ENCODE measurements around the gene NAIF1.
A peak's percentile ranks its signal among the peaks of the same experiment; 100 is the strongest.

Gene NAIF1

DNA sequence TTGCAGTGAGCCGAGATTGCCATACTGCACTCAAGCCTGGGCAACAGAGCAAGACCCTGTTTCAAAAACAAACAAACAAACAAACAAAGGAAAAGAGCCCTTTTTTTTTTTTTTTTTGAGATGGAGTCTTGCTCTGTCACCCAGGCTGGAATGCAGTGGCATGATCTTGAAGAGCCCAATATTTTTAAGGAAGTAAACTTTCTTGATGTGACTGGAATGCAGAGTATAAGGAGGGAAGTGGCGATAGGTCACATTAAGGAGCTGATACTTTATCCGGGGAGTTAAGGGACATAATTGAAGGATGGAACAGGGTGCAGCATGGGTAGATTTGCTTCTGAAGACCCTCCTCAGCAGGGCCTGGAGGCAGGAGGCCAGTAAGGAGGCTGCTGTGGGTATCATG lies 13.0 kb downstream of the NAIF1 start:
- Histone ChIP-seq H3K4me1 (ENCODE audit: low read length) (peaks cover 5% of the 10 kb centered on the region), H4K20me1 (ENCODE audit: insufficient read depth, low read length) (no peaks in the 10 kb centered on the region), H3K27ac (ENCODE audit: low read length) (no peak overlapping the region), H3K36me3 (replicated peaks; ENCODE audit: low read depth, low read length) (no peaks in the 10 kb centered on the region), H3K4me2 (ENCODE audit: low read length) (0 out of 2 replicates have a peak overlapping the region, but pooled peaks have one; percentile 9), H2AFZ (ENCODE audit: low read depth, low read length) (no peak overlapping the region), H3K9ac (ENCODE audit: low read length) (no peak overlapping the region), H3K4me3 (ENCODE audit: low read length) (no peak overlapping the region), H3K9me3 (ENCODE audit: insufficient read depth, low read length) (no peaks in the 10 kb centered on the region), H3K27me3 (ENCODE audit: low read depth, low read length) (no peaks in the 10 kb centered on the region), H3K79me2 (ENCODE audit: low read length) (no peaks in the 10 kb centered on the region)
- TF ChIP-seq CTCF (IDR thresholded peaks at IDR 0.05; ENCODE audit: low read depth, low read length) (no peak), EZH2phosphoT487 (IDR thresholded peaks at IDR 0.05; ENCODE audit: low read depth) (no peak)

DNA sequence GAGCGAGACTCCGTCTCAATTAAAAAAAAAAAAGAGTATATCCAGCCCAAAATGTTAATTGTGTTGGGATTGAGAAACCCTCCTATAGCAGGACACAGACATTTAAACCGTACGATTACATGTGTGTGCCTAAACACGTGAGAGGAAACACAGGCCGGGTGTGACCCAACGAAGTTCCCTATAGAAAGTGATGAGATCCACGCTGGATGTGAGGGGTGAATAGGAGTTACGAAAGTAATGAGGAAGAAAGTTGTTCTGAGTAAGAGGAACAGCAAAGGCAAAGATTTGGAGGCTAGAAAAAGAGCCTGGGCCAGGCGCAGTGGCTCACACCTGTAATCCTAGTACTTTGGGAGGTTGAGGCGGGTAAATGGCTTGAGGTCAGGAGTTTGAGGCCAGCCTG lies 13.6 kb downstream of the NAIF1 start:
- Histone ChIP-seq H3K4me3 (ENCODE audit: low read length) (no peak overlapping the region), H3K4me1 (ENCODE audit: low read length) (peaks cover 5% of the 10 kb centered on the region), H4K20me1 (ENCODE audit: insufficient read depth, low read length) (no peaks in the 10 kb centered on the region), H3K27ac (ENCODE audit: low read length) (no peak overlapping the region), H3K9me3 (ENCODE audit: insufficient read depth, low read length) (no peaks in the 10 kb centered on the region), H2AFZ (ENCODE audit: low read depth, low read length) (no peak overlapping the region), H3K27me3 (ENCODE audit: low read depth, low read length) (no peaks in the 10 kb centered on the region), H3K79me2 (ENCODE audit: low read length) (no peaks in the 10 kb centered on the region), H3K4me2 (ENCODE audit: low read length) (no peak overlapping the region), H3K9ac (ENCODE audit: low read length) (no peak overlapping the region), H3K36me3 (replicated peaks; ENCODE audit: low read depth, low read length) (no peaks in the 10 kb centered on the region)
- TF ChIP-seq CTCF (IDR thresholded peaks at IDR 0.05; ENCODE audit: low read depth, low read length): no peak
- TF ChIP-seq EZH2phosphoT487 (IDR thresholded peaks at IDR 0.05; ENCODE audit: low read depth): no peak

GRCh38 chr9:128051932-128052709 lies 15.0 kb downstream of the NAIF1 start:
- Histone ChIP-seq H3K27me3 (ENCODE audit: low read depth, low read length) (no peaks in the 10 kb centered on the region), H3K79me2 (ENCODE audit: low read length) (no peaks in the 10 kb centered on the region), H3K4me3 (ENCODE audit: low read length) (no peak overlapping the region), H3K4me1 (ENCODE audit: low read length) (peaks cover 5% of the 10 kb centered on the region), H3K36me3 (replicated peaks; ENCODE audit: low read depth, low read length) (no peaks in the 10 kb centered on the region), H3K27ac (ENCODE audit: low read length) (no peak overlapping the region), H3K9me3 (ENCODE audit: insufficient read depth, low read length) (no peaks in the 10 kb centered on the region), H3K9ac (ENCODE audit: low read length) (no peak overlapping the region), H4K20me1 (ENCODE audit: insufficient read depth, low read length) (no peaks in the 10 kb centered on the region), H3K4me2 (ENCODE audit: low read length) (no peak overlapping the region), H2AFZ (ENCODE audit: low read depth, low read length) (no peak overlapping the region)
- TF ChIP-seq CTCF (IDR thresholded peaks at IDR 0.05; ENCODE audit: low read depth, low read length): no peak

DNA sequence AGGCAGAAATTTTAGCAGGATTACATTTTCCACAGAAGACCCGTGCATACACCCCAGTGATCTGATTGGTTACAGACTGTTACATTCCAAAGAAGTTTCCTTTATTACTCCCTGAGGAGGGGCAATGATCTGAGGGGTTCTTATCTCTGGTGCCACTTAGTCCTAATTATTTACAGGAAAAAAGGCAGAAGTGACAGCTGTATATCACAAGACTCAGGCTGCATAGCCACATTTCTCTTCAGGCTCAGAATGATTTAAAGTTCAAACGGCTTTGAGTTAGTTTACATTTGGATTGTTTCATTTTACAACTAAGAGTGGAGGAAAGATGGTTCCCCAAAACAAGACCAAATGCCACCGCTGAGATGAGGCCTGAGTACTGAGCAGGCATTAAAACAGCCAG lies 17.3 kb downstream of the NAIF1 start:
- TF ChIP-seq EZH2phosphoT487 (IDR thresholded peaks at IDR 0.05; ENCODE audit: low read depth) (no peak), CTCF (IDR thresholded peaks at IDR 0.05; ENCODE audit: low read depth, low read length) (no peak)
- H2AFZ ChIP-seq (ENCODE audit: low read depth, low read length): no peak overlapping the region
- no peaks in the 10 kb centered on the region for H3K27me3 ChIP-seq (ENCODE audit: low read depth, low read length)

More for the DNA sequence above, 17.3 kb downstream of the NAIF1 start:
- Histone ChIP-seq H3K9me3 (ENCODE audit: insufficient read depth, low read length) (no peaks in the 10 kb centered on the region), H3K36me3 (replicated peaks; ENCODE audit: low read depth, low read length) (no peaks in the 10 kb centered on the region), H3K4me2 (ENCODE audit: low read length) (no peak overlapping the region), H3K27ac (ENCODE audit: low read length) (no peak overlapping the region), H3K4me1 (ENCODE audit: low read length) (peaks cover 5% of the 10 kb centered on the region), H3K79me2 (ENCODE audit: low read length) (no peaks in the 10 kb centered on the region), H4K20me1 (ENCODE audit: insufficient read depth, low read length) (no peaks in the 10 kb centered on the region), H3K4me3 (ENCODE audit: low read length) (no peak overlapping the region), H3K9ac (ENCODE audit: low read length) (no peak overlapping the region)
